Sigmoid colon (tissue), 4 donors: ENCODE results near the gene RUNX1.

ENCODE experiments used
- POLR2AphosphoS5 ChIP-seq, 4 donors: sonication (generic); formaldehyde crosslinking; IDR thresholded peaks; one replicate each; pipeline ENCODE4 v1.6.1; 2017; ENCODE audit warnings: antibody characterized with exemption in 4 of 4
- TF ChIP-seq, protein P1 (sequence below), 4 experiments: fragments of 450-650 bp in 3 of 4; fragments of 200-600 bp in 1 of 4; IDR thresholded peaks; one replicate each; pipeline ENCODE4 v1.5.1; 2016 to 2019; ENCODE audit warnings: antibody characterized with exemption in 4 of 4, mild to moderate bottlenecking in 3 of 4, moderate library complexity in 2 of 4

GRCh38 chr21:34991366-34991957 lies 57.6 kb downstream of the RUNX1 start:
- TF ChIP-seq, protein P1, sequence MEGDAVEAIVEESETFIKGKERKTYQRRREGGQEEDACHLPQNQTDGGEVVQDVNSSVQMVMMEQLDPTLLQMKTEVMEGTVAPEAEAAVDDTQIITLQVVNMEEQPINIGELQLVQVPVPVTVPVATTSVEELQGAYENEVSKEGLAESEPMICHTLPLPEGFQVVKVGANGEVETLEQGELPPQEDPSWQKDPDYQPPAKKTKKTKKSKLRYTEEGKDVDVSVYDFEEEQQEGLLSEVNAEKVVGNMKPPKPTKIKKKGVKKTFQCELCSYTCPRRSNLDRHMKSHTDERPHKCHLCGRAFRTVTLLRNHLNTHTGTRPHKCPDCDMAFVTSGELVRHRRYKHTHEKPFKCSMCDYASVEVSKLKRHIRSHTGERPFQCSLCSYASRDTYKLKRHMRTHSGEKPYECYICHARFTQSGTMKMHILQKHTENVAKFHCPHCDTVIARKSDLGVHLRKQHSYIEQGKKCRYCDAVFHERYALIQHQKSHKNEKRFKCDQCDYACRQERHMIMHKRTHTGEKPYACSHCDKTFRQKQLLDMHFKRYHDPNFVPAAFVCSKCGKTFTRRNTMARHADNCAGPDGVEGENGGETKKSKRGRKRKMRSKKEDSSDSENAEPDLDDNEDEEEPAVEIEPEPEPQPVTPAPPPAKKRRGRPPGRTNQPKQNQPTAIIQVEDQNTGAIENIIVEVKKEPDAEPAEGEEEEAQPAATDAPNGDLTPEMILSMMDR (IDR thresholded peaks at IDR 0.05), result no peak
- no peak for TF ChIP-seq POLR2AphosphoS5 (IDR thresholded peaks at IDR 0.05)
